ENCODE measurements around the gene AGTRAP. TPM values are rescaled to one million over a fixed set of nuclear protein-coding genes. Genes with fewer than 3 reads are reported as not detected.

Gene AGTRAP
- total and polyA plus RNA-seq, 2 donors (not counting 3 experiments of a cell fraction or from before 2014, with no cell fraction given) = 41.6 to 101 TPM

GRCh38 chr1:11787804-11788436 lies 52.0 kb downstream of the AGTRAP start:
- no peak overlapping the region for H3K4me2 ChIP-seq (ENCODE audit: insufficient read depth, low read length)
- H3K4me3 ChIP-seq (replicated peaks in 1 of 3; ENCODE audit: insufficient read depth in 1 of 3, low read depth in 1 of 3, low read length in 3 of 3) = no peak overlapping the region
- H3K4me1 ChIP-seq (ENCODE audit: control insufficient read depth, extremely low read depth, insufficient read depth, low read length) = peaks cover 21% of the 10 kb centered on the region
- dilution Hi-C loops (cut with MboI; ENCODE audit: extremely low pct_ligation_motif_present, low sequenced_read_pairs) = no loop called here
- TF ChIP-seq, protein P1, sequence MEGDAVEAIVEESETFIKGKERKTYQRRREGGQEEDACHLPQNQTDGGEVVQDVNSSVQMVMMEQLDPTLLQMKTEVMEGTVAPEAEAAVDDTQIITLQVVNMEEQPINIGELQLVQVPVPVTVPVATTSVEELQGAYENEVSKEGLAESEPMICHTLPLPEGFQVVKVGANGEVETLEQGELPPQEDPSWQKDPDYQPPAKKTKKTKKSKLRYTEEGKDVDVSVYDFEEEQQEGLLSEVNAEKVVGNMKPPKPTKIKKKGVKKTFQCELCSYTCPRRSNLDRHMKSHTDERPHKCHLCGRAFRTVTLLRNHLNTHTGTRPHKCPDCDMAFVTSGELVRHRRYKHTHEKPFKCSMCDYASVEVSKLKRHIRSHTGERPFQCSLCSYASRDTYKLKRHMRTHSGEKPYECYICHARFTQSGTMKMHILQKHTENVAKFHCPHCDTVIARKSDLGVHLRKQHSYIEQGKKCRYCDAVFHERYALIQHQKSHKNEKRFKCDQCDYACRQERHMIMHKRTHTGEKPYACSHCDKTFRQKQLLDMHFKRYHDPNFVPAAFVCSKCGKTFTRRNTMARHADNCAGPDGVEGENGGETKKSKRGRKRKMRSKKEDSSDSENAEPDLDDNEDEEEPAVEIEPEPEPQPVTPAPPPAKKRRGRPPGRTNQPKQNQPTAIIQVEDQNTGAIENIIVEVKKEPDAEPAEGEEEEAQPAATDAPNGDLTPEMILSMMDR (IDR thresholded peaks at IDR 0.05; ENCODE audit: extremely low read depth in 1 of 2, insufficient read depth in 1 of 2, low read depth in 1 of 2, low read length in 2 of 2) = no peak
- no peak for TF ChIP-seq FOS (IDR thresholded peaks at IDR 0.05; ENCODE audit: borderline replicate concordance, insufficient read depth, low read length)
- no peak for TF ChIP-seq EZH2 (IDR thresholded peaks at IDR 0.05; ENCODE audit: borderline replicate concordance, low read depth, low read length, severe bottlenecking)
- no peak for TF ChIP-seq GATA2 (IDR thresholded peaks at IDR 0.05; ENCODE audit: insufficient read depth, insufficient read length, low read depth, low read length)
- no peak for TF ChIP-seq POLR2A (IDR thresholded peaks at IDR 0.05; ENCODE audit: low read depth, low read length)
- no peak for TF ChIP-seq MYC (IDR thresholded peaks at IDR 0.05; ENCODE audit: low read depth, low read length)
- no peak for TF ChIP-seq MAX (IDR thresholded peaks at IDR 0.05; ENCODE audit: insufficient read depth, insufficient read length)
- no peak for TF ChIP-seq POLR2AphosphoS5 (IDR thresholded peaks at IDR 0.05; ENCODE audit: insufficient read depth, low read depth, low read length)
- no peak for TF ChIP-seq JUN (IDR thresholded peaks at IDR 0.05; ENCODE audit: borderline replicate concordance, insufficient read depth, insufficient read length, low read depth)
- H3K9ac ChIP-seq (replicated peaks; ENCODE audit: extremely low read depth, insufficient read depth, low read length) = no peak overlapping the region
- ChIA-PET CTCF (interaction anchor here (1.1 to 5.5 kb wide), 3 partner anchors 10 to 69 kb away, joined by 3 to 31 read pairs (median 12); no protein-coding TSS in a partner anchor), POLR2A (interaction anchor here (1.2 kb wide), 1 partner anchor 10 kb away, joined by 5 read pairs; no protein-coding TSS in a partner anchor)
- BruUV-seq (replicated peaks) = no TSS peak
- no peaks in the 10 kb centered on the region for H3K27me3 ChIP-seq (ENCODE audit: control insufficient read depth in 2 of 2, insufficient read depth in 2 of 2, low read length in 2 of 2)
- H3K36me3 ChIP-seq (ENCODE audit: control insufficient read depth in 2 of 2, extremely low read depth in 1 of 2, insufficient read depth in 2 of 2, low read length in 2 of 2) = peaks cover 0 to 11% of the 10 kb centered on the region in 2 experiments
- intact Hi-C loops (cut with micrococcal nuclease) = no loop called here
- no peak for FAIRE-seq
- no peak overlapping the region for H2AFZ ChIP-seq (ENCODE audit: low read depth, low read length)
- H3K9me1 ChIP-seq (replicated peaks; ENCODE audit: control insufficient read depth, extremely low read depth, insufficient read depth, low read length) = no peaks in the 10 kb centered on the region
- H3K27ac ChIP-seq (ENCODE audit: insufficient read depth, low read depth, low read length) = no peak overlapping the region
- no peaks in the 10 kb centered on the region for H3K79me2 ChIP-seq (ENCODE audit: control insufficient read depth, insufficient read depth, low read length)
- H4K20me1 ChIP-seq (replicated peaks; ENCODE audit: control insufficient read depth, extremely low read depth, insufficient read depth, low read length) = no peaks in the 10 kb centered on the region
- no peak for DNase-seq (ENCODE audit: low read depth, low spot score)
- no peaks in the 10 kb centered on the region for H3K9me3 ChIP-seq (replicated peaks; ENCODE audit: control insufficient read depth, insufficient read depth, low read length)
